ENCODE measurements around the gene CSTF3. TPM values are rescaled to one million over a fixed set of nuclear protein-coding genes. Genes with fewer than 3 reads are reported as not detected.

Gene CSTF3
- total RNA-seq, 1 experiment from 2014 or later, result 68.3 TPM

Other genes with a start within 250 kb of the CSTF3 start
- 4.7 to 5.6 TPM (median 5.1 TPM) in 3 replicates for gene DEPDC7, start 145.6 kb downstream of the CSTF3 start, total RNA-seq (2021)
- gene TCP11L1, start 121.9 kb downstream of the CSTF3 start, total RNA-seq (2021), result 16.8 to 19.4 TPM (median 18.5 TPM) in 3 replicates
- gene HIPK3, start 95.9 kb upstream of the CSTF3 start, total RNA-seq (2021), result 18.9 to 24.1 TPM (median 21.2 TPM) in 3 replicates
- gene KIAA1549L, start 214.6 kb upstream of the CSTF3 start, total RNA-seq (2021), result 1.6 to 1.8 TPM (median 1.6 TPM) in 3 replicates

Measured in WTC11 (cell line).